NCI-H1436 treated with DMSO at 0.1 percent for 48 hours (cell line): ENCODE data around the gene IFT25.

Experiments used
- DNase-seq: peaks from one replicate; lab custom pipeline; 2025; lab: John Stamatoyannopoulos, UW

Gene IFT25

GRCh38 chr1:53929246-53929960, 16.1 kb downstream of the IFT25 start:
- DNase-seq: no peak

GRCh38 chr1:53927376-53927881, 18.1 kb downstream of the IFT25 start:
- DNase-seq: no peak

- no peak for DNase-seq
Measured at GRCh38 chr1:53919675-53920066, 25.8 kb downstream of the IFT25 start.

- DNase-seq: no peak
Measured at GRCh38 chr1:53918343-53918742, 27.2 kb downstream of the IFT25 start.

GRCh38 chr1:53913352-53914033, 32.0 kb downstream of the IFT25 start:
- DNase-seq: no peak

GRCh38 chr1:53911442-53911841, 34.1 kb downstream of the IFT25 start:
- DNase-seq: no peak

- DNase-seq: no peak
Measured at GRCh38 chr1:53909946-53910345, 35.6 kb downstream of the IFT25 start.

GRCh38 chr1:53906121-53906520, 39.4 kb downstream of the IFT25 start:
- DNase-seq: no peak

- no peak for DNase-seq
Measured at GRCh38 chr1:53905509-53905908, 40.0 kb downstream of the IFT25 start.

- no peak for DNase-seq
Measured at GRCh38 chr1:53902235-53903138, 43.0 kb downstream of the IFT25 start.

- DNase-seq: no peak
Measured at GRCh38 chr1:53899708-53900107, 45.8 kb downstream of the IFT25 start.

GRCh38 chr1:53899206-53899628, 46.3 kb downstream of the IFT25 start:
- no peak for DNase-seq

- no peak for DNase-seq
Measured at GRCh38 chr1:53896635-53897229, 48.8 kb downstream of the IFT25 start.

- no peak for DNase-seq
Measured at GRCh38 chr1:53895421-53895820, 50.1 kb downstream of the IFT25 start.

- DNase-seq: no peak
Measured at GRCh38 chr1:53894644-53895043, 50.9 kb downstream of the IFT25 start.

GRCh38 chr1:53893999-53894636, 51.4 kb downstream of the IFT25 start, which contains the start of gene DIO1:
Gene DIO1 (plus strand): TSS chr1:53894187. CDS start chr1:53894211, 24 bp downstream.
- no peak for DNase-seq

- no peak for DNase-seq
Measured at GRCh38 chr1:53892911-53893310, 52.6 kb downstream of the IFT25 start.

- no peak for DNase-seq
Measured at GRCh38 chr1:53891678-53892077, 53.8 kb downstream of the IFT25 start.

GRCh38 chr1:53891018-53891417, 54.5 kb downstream of the IFT25 start:
- DNase-seq: no peak

GRCh38 chr1:53890522-53890941, 55.0 kb downstream of the IFT25 start:
- no peak for DNase-seq
